Neuron (in vitro differentiated cells): ENCODE measurements around the gene SOX18.

Experiments used
- H2AFZ ChIP-seq: one replicate; pipeline ENCODE4 v1.6.1; 2013; ENCODE audit warnings: low read depth, mild to moderate bottlenecking, inconsistent platforms, low read length, moderate library complexity
- H3K27me3 ChIP-seq: one replicate; pipeline ENCODE4 v1.6.1; 2013; ENCODE audit warnings: low read length; ENCODE audit not compliant: insufficient read depth
- H3K36me3 ChIP-seq: one replicate; pipeline ENCODE4 v1.6.1; 2013; ENCODE audit warnings: low read length; ENCODE audit not compliant: insufficient read depth
- H3K4me1 ChIP-seq: one replicate; pipeline ENCODE4 v1.6.1; 2013; ENCODE audit warnings: low read length; ENCODE audit not compliant: insufficient read depth
- H3K4me3 ChIP-seq: 2 replicates; pipeline ENCODE4 v1.5.1; 2013; ENCODE audit warnings: mild to moderate bottlenecking, low read length, moderate library complexity
- H3K9me3 ChIP-seq: one replicate; pipeline ENCODE4 v1.6.1; 2013; ENCODE audit warnings: low read length

Gene SOX18

DNA sequence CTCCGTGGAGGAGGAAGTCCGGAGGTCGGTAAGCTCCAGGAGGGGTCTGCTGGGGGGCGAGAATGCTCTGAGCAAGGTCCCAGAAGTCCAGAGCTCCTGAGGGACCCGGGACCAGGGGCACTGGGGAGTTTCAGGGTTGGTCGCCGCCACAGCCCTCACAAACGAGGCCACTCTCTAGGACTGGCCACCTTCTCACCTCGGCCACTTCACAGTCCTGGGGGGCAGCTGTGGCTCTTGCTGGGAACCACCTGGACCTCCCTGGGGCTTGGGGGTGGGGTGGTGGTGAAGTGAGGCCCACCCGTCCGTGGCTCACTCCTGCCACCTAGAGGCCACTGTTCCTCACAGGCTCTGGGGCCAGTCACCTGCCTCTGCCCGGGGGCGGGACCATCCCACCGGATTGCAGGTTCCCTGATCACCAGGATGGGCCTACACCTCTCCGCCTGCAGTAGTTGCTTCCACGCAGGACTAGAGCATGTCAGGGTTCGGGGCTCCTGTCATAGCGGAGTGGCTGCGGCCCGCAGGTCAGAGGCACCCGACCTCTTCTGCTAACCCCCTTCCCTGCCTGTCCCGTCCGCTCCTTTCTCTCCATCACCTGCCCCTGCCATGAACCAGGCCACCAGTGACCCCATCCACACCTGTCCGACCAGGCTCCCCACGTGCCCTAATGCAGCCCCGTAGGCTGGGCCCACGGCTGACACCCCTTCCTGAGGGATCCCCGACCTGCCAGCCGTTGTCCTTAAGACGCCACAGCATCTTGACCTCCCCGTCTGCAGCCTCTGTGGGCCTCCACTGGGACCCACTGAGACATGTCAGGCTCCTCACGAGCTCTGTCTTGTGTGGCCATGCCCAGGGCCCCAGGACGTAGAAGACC, 8.4 kb upstream of the SOX18 start:
- Histone ChIP-seq H3K36me3 (no peaks in the 10 kb centered on the region), H3K4me1 (peaks cover 32% of the 10 kb centered on the region), H3K27me3 (peaks cover 23% of the 10 kb centered on the region), H2AFZ (no peak overlapping the region), H3K4me3 (no peak overlapping the region), H3K9me3 (no peaks in the 10 kb centered on the region)

DNA sequence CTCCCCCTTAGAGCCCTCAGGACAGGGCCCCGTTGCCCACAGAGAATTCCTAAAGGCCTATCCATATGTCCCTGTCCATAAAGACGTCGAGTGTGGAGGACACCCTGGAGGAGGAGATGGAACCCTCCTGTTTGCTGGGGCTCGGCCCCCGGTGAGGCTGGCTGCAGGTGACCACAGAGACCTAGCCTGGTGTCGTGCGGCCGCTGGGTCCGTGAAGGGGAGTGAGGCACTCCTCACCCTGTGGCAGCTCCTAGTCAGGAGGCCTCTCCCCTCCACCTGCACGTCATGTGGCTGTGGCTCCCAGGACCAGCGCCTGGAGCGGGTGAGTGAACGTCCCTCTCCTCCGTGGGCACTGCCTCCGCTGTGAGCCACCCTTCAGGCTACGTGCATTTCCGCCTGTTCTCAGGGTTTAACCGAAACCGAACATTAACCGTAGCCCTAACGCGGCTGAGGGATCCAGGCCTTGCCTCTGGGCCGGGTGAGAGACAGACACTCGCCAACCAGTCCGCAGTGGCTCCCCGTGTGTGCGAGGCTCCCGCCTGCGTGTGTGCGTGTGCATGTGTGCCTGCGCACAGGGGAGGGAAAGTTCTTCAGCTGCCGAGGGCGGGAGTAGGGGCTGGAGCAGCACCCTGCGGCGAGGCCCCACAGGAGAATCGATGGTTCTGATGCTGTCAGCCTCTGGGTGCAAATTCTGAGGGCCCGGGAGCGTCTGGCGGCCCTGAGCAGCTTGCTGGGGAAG, 7.6 kb upstream of the SOX18 start:
- Histone ChIP-seq H3K4me3 (no peak overlapping the region), H3K36me3 (no peaks in the 10 kb centered on the region), H2AFZ (no peak overlapping the region), H3K4me1 (peaks cover 25% of the 10 kb centered on the region), H3K27me3 (peaks cover 31% of the 10 kb centered on the region), H3K9me3 (no peaks in the 10 kb centered on the region)

DNA sequence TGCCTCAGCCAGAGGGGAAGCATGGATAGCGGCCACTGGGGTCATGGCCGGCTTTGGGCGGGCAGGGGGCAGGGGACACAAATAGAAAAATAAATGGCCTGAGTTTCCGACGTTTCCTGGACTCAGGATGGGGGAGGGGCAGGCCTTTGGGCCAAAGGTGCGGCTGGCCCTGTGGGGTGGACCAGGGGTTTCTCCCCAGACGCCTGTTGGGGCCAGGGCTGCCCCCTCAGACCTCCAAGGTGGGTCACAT, 7.1 kb upstream of the SOX18 start:
- Histone ChIP-seq H3K36me3 (no peaks in the 10 kb centered on the region), H2AFZ (no peak overlapping the region), H3K4me3 (no peak overlapping the region), H3K4me1 (peaks cover 24% of the 10 kb centered on the region), H3K27me3 (peaks cover 36% of the 10 kb centered on the region), H3K9me3 (no peaks in the 10 kb centered on the region)

DNA sequence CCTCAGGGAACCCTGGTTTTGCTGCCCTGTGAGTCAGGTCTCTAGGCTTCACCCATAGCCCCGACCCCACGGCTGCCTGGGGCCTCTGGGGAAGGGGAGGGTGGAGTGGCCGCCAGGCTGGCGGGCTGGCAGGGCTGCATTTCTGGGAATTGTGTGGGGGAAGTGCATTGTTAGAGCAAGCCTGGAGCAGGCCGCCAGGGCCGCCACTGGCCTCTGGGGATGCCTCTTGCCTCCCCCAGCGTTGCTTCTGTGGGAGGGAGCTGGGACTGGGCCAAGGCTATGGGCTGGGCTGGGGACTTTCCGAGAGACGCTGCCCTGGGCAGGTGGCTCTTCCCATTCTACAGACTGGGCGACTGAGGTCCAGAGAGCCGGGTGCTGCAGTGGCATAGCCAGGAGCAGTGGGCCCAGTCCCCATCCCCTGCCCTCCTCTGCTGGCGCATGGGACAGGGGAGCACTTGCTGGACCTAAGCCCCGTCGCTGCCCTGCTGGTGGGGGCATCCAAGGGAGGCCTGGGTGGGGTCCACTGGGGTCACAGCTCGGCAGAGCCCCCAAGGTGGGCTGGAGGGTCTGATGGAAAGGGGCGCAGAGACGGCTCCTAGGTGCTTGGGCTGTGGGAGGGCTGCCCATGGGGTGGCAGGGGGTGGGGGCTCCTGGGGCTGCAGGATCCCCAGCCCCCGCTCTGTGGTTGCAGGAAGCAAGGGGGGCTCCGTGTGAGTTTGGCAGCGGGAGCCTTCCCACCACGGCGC, 6.6 kb upstream of the SOX18 start:
- H3K4me1 ChIP-seq = peaks cover 24% of the 10 kb centered on the region
- H3K4me3 ChIP-seq = no peak overlapping the region
- no peaks in the 10 kb centered on the region for H3K9me3 ChIP-seq
- H2AFZ ChIP-seq = no peak overlapping the region
- no peaks in the 10 kb centered on the region for H3K36me3 ChIP-seq
- H3K27me3 ChIP-seq = peaks cover 41% of the 10 kb centered on the region

DNA sequence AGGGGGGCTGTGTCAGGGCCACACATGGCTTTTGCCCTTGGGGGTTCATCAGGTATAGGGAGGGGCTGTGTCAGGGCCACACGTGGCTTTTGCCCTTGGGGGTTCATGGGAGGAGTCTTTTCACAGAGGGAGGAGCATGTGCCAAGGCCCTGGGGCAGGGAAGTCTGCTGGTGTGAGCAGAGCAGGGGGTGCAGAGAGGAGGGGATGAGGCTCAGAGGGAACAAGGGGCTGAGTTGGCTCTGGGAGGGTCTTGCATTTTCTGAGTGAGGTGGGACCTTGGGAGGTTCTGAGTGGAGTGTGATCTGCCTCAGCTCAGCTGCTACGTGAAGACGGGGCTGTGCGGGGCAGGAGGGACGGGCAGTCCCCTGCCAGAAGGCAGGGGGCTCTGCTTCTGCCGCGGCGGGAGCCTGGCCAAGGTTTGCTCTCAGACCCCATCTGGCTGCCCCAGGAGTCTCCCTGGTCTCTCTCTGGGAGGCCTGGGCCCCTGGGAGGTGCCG, 6.0 kb upstream of the SOX18 start:
- Histone ChIP-seq H2AFZ (no peak overlapping the region), H3K4me3 (no peak overlapping the region), H3K27me3 (peaks cover 47% of the 10 kb centered on the region), H3K36me3 (no peaks in the 10 kb centered on the region), H3K9me3 (no peaks in the 10 kb centered on the region), H3K4me1 (peaks cover 24% of the 10 kb centered on the region)

DNA sequence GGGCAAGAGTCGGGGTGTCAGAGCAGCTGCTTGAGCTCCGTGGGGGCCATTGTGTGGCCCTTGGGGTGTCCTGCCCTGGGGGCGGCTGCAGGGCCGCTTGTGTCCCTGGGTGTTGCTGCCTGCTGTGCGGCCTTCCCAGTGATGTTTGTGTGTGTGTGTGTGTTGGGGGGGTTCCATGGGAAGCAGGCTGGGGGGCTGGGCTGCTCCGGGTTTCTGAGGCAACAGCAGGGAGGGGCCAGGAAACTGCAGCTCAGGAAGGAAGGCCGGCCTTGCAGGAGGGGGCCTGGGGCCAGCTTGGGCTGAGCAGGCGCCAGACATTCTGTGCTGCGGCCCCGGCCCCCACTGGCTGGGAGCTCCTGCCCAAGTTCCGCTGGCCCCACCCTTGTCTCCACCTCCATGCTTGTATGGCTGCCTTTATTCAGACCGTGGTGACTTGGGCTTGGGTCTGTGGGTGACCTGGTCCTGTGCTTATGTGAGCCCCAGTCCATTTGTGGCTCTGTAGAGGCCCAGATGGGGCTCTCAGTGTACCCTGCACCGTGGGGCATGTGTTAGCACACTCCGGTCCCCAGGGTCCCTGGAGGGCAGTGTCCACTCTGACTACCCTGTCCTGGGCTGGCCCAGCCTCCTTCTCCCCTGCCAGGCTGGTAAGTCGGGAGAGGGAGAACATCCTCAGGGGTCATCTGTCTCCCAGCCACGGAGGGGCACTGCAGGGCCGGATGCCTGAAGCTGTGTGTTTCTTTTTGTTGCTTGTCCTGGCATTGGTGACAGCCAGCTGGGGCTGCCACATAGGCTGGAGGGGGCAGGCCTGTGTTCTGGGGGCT, 4.6 kb upstream of the SOX18 start:
- Histone ChIP-seq H3K36me3 (no peaks in the 10 kb centered on the region), H3K27me3 (peaks cover 53% of the 10 kb centered on the region), H3K4me3 (no peak overlapping the region), H3K4me1 (peaks cover 32% of the 10 kb centered on the region), H2AFZ (no peak overlapping the region), H3K9me3 (no peaks in the 10 kb centered on the region)

DNA sequence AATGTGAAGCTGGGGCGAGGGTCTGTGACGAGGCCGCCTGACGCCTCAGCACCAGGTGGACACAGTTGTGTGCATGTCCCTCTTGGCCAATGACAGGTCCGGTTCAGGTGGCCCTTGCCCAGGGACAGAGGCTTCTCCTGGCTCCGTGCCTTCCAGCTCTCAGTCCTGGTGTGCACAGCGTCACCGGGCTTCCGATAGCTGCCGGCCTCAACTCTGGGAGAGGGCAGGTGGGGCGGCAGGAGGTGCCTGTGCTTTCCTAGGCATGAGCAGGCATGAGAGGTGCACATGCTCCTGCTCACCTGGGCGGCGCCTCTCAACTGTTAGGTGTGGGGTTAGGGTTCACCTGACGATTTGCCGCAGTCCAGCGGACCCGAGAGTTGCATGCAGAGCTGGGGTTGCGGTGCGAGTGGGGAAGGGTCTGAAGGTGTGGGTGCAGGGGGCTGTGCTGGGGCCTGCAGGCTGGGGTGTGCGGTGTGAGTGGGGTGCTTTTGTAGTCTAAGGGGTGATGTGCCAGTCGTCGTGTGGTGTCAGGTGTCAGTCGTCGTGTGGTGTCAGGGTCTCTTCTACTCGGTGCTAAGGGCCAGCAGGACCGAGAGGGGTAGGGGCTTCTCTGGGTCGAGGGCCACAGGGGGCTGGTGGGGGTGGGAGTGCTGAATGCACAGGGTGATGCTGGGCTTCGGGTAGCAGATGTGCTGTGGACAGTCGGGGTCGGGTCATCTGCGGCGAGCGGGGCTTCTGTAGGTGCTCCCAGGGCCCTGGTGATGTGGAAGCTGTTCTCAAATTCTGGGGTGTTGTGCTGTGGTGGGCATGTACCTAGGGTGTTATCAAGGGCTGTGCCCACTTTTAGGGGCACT, 3.8 kb upstream of the SOX18 start:
- Histone ChIP-seq H3K36me3 (no peaks in the 10 kb centered on the region), H3K4me1 (peaks cover 32% of the 10 kb centered on the region), H3K9me3 (no peaks in the 10 kb centered on the region), H3K27me3 (peaks cover 59% of the 10 kb centered on the region), H2AFZ (no peak overlapping the region), H3K4me3 (no peak overlapping the region)

DNA sequence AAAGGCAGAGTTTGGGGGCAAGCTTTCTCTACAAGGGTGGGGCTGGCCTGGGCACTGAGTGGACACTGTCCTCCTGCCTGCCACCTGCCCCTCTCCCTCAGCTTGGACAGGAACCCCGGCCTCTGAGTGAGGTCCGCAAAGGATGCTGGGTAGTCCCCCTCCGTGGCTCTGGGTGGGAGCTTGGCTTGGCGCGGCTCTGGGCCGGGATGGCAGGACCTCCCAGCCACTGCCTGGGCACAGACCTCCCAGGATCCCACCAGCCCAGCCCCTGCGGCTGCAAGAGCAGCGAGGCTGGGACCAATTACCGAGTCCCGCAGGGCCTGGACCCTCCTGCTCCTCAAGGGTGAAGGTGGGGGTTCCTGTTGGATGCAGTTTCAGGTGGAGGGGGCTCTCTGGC, 2.9 kb upstream of the SOX18 start:
- H3K9me3 ChIP-seq = no peaks in the 10 kb centered on the region
- H3K36me3 ChIP-seq = no peaks in the 10 kb centered on the region
- no peak overlapping the region for H2AFZ ChIP-seq
- H3K4me3 ChIP-seq = no peak overlapping the region
- H3K4me1 ChIP-seq = peaks cover 32% of the 10 kb centered on the region
- peaks cover 68% of the 10 kb centered on the region for H3K27me3 ChIP-seq

DNA sequence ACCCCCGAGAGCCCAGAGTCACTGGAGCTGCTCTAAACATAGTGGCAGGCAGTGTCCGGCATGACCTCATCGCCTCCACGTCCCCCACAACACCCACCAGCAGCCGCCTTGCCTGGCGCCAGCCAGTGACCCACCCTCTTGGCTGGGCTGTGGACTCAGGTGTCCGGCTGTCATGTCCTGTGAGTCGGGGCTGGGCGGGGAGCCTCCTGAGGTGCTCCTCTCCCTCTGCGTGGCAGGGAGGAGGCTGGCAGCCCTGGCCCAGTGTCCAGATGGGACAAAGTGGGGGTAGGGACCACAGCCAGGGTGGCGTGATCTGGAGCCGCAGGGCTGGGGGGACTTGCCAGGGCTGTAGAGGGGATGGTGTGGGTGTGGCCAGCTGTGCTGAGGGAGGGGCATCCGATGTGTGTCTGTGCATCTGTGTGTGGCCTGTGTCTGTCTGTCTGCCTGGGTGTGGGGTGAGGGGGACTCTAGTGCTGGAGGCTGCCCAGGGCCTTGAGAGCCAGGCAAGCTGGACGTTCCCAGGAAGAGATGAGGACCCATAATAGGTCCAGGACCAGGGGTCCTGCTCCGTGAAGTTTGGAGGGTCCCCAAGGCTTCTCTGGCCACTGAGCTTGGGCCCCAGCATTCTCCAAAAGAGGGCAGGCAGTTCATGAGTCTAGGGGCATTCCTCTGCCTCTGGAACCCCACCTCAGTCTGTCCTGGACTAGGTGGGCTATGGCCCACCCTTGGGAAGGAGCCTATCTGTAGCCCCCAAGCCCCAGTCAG, 2.3 kb upstream of the SOX18 start:
- Histone ChIP-seq H2AFZ (no peak overlapping the region), H3K4me1 (peaks cover 27% of the 10 kb centered on the region), H3K36me3 (no peaks in the 10 kb centered on the region), H3K9me3 (no peaks in the 10 kb centered on the region), H3K27me3 (peaks cover 74% of the 10 kb centered on the region), H3K4me3 (no peak overlapping the region)

DNA sequence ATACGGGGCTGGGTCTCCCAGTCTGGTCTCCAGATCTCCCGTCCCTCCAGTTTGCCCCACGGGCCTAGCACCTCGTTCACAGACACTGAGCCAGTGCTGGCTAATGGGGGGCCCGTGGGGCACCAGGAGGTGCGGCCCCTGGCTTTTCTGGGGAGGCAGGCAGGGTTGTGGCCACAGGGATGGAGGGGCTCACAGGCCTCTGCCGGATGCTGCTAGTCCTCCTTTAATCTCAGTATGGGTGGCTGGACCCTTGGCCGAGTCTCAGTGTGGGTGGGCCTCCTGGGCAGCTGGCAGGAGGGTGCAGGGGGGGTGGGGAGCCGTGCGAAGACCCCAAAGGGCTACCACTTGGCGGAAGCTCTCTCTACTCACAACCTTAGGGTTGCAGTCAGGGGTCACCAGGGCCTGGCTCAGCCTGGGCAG, 1.6 kb upstream of the SOX18 start:
- Histone ChIP-seq H2AFZ (no peak overlapping the region), H3K27me3 (peaks cover 81% of the 10 kb centered on the region), H3K9me3 (no peaks in the 10 kb centered on the region), H3K4me1 (peaks cover 21% of the 10 kb centered on the region), H3K36me3 (no peaks in the 10 kb centered on the region), H3K4me3 (no peak overlapping the region)

DNA sequence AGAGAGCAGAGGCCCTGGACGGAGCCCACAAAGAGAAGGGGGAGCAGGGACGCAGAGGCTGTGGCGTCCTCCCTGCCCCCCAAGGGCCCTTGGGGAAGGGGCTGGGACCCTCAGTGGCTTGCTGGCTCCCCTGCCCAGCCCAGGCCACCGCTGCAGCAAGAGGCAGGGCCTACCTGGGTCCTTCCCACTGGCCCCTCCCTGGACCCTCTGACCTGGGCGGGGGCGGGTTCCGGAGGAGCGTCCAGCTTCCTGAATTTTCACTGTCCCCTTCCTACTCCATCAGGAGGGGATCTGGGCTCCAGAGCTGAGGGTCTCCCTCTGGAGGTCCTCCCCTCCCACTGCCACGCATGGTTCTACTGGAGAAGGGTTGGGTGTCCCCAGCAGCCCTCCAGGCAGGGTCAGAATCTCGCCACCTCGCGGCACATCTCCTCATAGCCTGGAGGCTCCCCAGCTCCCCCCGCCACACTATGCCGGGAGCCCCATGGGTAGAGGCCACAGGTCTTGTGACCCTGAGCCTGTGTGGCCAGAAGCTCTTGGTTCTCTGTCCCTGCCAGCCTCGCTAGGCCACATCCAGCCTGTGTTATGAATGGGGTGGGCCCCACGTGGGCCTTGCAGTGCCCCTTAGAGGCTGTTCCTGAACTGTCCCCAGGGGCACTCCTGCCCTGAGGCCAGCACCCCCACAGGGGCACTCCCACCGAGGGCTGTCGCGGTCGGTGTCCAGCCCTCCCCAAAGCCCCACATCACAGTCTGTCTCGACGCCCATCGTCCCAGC, 1.0 kb upstream of the SOX18 start:
- peaks cover 86% of the 10 kb centered on the region for H3K27me3 ChIP-seq
- no peaks in the 10 kb centered on the region for H3K36me3 ChIP-seq
- H3K4me1 ChIP-seq = peaks cover 15% of the 10 kb centered on the region
- no peak overlapping the region for H3K4me3 ChIP-seq
- no peaks in the 10 kb centered on the region for H3K9me3 ChIP-seq
- H2AFZ ChIP-seq = no peak overlapping the region
